ENCODE results near the gene ADGRV1.

The ADGRV1 gene

DNA sequence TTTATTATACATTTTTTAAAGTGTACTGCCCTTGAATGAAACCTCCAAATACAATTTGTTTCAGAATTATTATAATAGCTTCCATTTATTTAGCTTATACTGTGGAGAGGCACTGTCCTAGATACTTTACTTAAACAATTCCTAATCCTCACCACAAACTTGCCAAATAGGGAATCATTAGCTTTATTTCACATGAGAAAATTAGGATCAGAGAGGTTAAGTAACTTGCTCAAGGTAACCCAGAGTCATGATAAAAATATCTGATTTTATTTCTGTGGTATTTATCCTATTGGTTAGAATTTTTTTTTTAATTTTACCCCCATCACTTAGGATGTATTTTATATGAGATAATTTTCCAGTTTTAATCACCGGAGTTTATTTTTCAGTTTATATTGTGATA, 78.4 kb downstream of the ADGRV1 start:
- no peak for DNase-seq
- H3K4me3 ChIP-seq (ENCODE audit: insufficient read depth, low read depth, low read length, poor library complexity, severe bottlenecking) = no peak overlapping the region
- no peaks in the 10 kb centered on the region for H3K27me3 ChIP-seq (replicated peaks; ENCODE audit: control insufficient read depth, insufficient read depth, low read length, poor library complexity, severe bottlenecking)
- no peaks in the 10 kb centered on the region for H3K4me1 ChIP-seq (ENCODE audit: control insufficient read depth, insufficient read depth, low read length, poor library complexity, severe bottlenecking)
- H3K27ac ChIP-seq (ENCODE audit: insufficient read depth, low read length, poor library complexity, severe bottlenecking) = no peak overlapping the region
- H3K36me3 ChIP-seq (ENCODE audit: control insufficient read depth, insufficient read depth, low read length) = no peaks in the 10 kb centered on the region
- H3K9me3 ChIP-seq (ENCODE audit: control insufficient read depth, low read length) = no peaks in the 10 kb centered on the region

DNA sequence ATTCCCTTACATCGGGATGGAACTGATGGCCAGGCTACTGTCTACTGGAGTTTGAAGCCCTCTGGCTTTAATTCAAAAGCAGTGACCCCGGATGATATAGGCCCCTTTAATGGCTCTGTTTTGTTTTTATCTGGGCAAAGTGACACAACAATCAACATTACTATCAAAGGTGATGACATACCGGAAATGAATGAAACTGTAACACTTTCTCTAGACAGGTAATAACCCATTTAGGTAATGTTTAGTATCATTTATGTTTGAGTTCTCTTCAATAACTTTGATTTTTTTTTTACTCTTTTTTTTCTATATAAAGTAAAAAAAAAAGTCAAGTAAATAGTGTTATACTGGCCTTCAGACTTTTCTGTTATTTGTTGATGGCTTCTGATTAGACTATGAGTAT, 79.1 kb downstream of the ADGRV1 start:
- Histone ChIP-seq H3K36me3 (ENCODE audit: control insufficient read depth, insufficient read depth, low read length) (no peaks in the 10 kb centered on the region), H3K27ac (ENCODE audit: insufficient read depth, low read length, poor library complexity, severe bottlenecking) (no peak overlapping the region)

DNA sequence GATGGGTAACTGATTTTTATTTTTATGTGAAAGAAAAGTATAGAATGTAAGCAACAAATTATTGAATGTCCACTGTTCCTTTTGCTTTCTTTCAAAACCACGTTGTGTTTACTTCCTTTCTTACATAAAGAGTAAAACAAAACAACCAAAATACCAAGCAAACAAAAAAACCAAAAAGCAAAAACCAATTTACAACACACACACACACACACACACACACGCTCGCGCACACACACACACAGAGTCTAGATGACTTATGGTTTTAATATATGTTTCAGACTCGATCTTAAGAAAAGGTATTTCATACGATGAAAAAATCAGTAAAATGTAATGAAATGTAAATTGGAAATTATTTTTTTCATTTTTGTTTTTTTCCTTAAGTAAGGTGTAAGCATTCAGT, 80.3 kb downstream of the ADGRV1 start:
- no peaks in the 10 kb centered on the region for H3K9me3 ChIP-seq (ENCODE audit: control insufficient read depth, low read length)
- no peak for DNase-seq
- no peaks in the 10 kb centered on the region for H3K4me1 ChIP-seq (ENCODE audit: control insufficient read depth, insufficient read depth, low read length, poor library complexity, severe bottlenecking)
- no peaks in the 10 kb centered on the region for H3K27me3 ChIP-seq (replicated peaks; ENCODE audit: control insufficient read depth, insufficient read depth, low read length, poor library complexity, severe bottlenecking)
- H3K4me3 ChIP-seq (ENCODE audit: insufficient read depth, low read depth, low read length, poor library complexity, severe bottlenecking) = no peak overlapping the region
- no peak overlapping the region for H3K27ac ChIP-seq (ENCODE audit: insufficient read depth, low read length, poor library complexity, severe bottlenecking)
- H3K36me3 ChIP-seq (ENCODE audit: control insufficient read depth, insufficient read depth, low read length) = no peaks in the 10 kb centered on the region

More for the DNA sequence above, 79.1 kb downstream of the ADGRV1 start:
- Histone ChIP-seq H3K9me3 (ENCODE audit: control insufficient read depth, low read length) (no peaks in the 10 kb centered on the region), H3K4me1 (ENCODE audit: control insufficient read depth, insufficient read depth, low read length, poor library complexity, severe bottlenecking) (no peaks in the 10 kb centered on the region), H3K4me3 (ENCODE audit: insufficient read depth, low read depth, low read length, poor library complexity, severe bottlenecking) (no peak overlapping the region), H3K27me3 (replicated peaks; ENCODE audit: control insufficient read depth, insufficient read depth, low read length, poor library complexity, severe bottlenecking) (no peaks in the 10 kb centered on the region)
- DNase-seq = no peak

DNA sequence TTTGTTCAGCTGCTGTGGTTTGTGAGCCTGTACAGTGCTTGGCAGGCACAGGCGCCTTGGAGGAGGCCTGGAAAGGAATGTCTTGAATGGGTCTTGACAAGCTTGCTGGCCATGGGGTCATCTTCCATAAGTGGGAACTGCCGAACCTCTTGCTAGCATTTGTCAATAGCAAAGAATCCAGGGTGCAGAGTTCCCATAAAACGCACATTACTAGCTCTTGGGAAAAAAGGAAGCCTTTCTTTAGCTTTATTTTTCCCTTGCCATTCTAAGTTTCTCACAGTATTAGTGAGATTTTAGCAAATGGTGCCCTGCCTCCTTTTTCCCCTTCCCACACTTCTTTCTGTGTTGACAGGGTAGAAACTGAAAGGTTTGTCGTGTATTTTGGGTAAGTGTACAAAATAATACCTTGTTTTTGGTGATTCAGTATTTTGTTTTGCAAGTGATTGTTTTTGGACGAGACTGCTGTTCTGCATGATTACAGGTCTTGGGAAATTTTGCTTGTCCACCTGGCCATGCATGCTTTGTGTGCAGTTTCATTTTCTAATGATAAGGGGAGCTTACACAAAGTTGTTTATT, 82.0 kb downstream of the ADGRV1 start:
- Histone ChIP-seq H3K36me3 (ENCODE audit: control insufficient read depth, insufficient read depth, low read length) (no peaks in the 10 kb centered on the region), H3K4me3 (ENCODE audit: insufficient read depth, low read depth, low read length, poor library complexity, severe bottlenecking) (no peak overlapping the region), H3K27ac (ENCODE audit: insufficient read depth, low read length, poor library complexity, severe bottlenecking) (no peak overlapping the region), H3K9me3 (ENCODE audit: control insufficient read depth, low read length) (no peaks in the 10 kb centered on the region), H3K27me3 (replicated peaks; ENCODE audit: control insufficient read depth, insufficient read depth, low read length, poor library complexity, severe bottlenecking) (no peaks in the 10 kb centered on the region), H3K4me1 (ENCODE audit: control insufficient read depth, insufficient read depth, low read length, poor library complexity, severe bottlenecking) (no peaks in the 10 kb centered on the region)
- DNase-seq = no peak

DNA sequence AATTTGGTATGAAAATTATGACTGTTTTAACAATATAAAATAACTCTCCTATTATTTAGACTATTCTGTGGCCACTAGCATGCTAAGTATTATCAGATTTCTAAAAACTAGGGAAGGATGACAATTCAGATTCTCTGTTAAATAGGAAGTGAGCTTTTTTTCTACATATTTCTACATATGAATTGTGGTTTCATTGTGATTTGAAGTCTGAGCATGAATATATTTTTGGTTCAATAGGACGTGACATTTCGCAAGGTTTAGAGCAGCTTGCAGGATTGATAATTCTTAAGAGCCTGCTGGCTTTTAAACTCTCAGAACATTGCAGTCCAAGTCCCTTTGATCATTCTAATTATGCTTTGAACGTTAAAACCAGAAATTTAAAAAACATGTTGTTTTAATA, 82.9 kb downstream of the ADGRV1 start:
- no peaks in the 10 kb centered on the region for H3K36me3 ChIP-seq (ENCODE audit: control insufficient read depth, insufficient read depth, low read length)
- H3K27ac ChIP-seq (ENCODE audit: insufficient read depth, low read length, poor library complexity, severe bottlenecking) = no peak overlapping the region
- DNase-seq = no peak
- H3K9me3 ChIP-seq (ENCODE audit: control insufficient read depth, low read length) = no peaks in the 10 kb centered on the region
- no peaks in the 10 kb centered on the region for H3K4me1 ChIP-seq (ENCODE audit: control insufficient read depth, insufficient read depth, low read length, poor library complexity, severe bottlenecking)
- no peak overlapping the region for H3K4me3 ChIP-seq (ENCODE audit: insufficient read depth, low read depth, low read length, poor library complexity, severe bottlenecking)
- no peaks in the 10 kb centered on the region for H3K27me3 ChIP-seq (replicated peaks; ENCODE audit: control insufficient read depth, insufficient read depth, low read length, poor library complexity, severe bottlenecking)

DNA sequence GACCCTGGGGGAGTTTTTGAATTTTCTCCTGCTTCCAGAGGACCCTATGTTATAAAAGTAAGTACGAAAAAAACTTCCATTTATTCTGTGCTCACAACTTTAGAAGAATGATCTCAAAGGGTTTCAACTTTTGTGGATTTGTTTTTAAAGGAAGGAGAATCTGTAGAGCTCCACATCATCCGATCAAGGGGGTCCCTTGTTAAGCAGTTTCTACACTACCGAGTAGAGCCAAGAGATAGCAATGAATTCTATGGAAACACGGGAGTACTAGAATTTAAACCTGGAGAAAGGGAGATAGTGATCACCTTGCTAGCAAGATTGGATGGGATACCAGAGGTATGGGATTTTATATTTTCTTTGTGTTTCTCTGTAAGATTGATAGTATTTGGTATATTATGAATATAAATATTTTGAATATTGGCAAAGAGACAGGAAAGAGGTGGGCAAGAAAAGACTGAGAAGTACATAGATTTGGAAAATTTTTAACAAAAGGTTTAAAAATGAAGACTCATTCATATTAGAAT, 84.2 kb downstream of the ADGRV1 start:
- Histone ChIP-seq H3K9me3 (ENCODE audit: control insufficient read depth, low read length) (no peaks in the 10 kb centered on the region), H3K27me3 (replicated peaks; ENCODE audit: control insufficient read depth, insufficient read depth, low read length, poor library complexity, severe bottlenecking) (no peaks in the 10 kb centered on the region), H3K4me3 (ENCODE audit: insufficient read depth, low read depth, low read length, poor library complexity, severe bottlenecking) (no peak overlapping the region), H3K27ac (ENCODE audit: insufficient read depth, low read length, poor library complexity, severe bottlenecking) (no peak overlapping the region), H3K36me3 (ENCODE audit: control insufficient read depth, insufficient read depth, low read length) (no peaks in the 10 kb centered on the region), H3K4me1 (ENCODE audit: control insufficient read depth, insufficient read depth, low read length, poor library complexity, severe bottlenecking) (no peaks in the 10 kb centered on the region)
- no peak for DNase-seq

DNA sequence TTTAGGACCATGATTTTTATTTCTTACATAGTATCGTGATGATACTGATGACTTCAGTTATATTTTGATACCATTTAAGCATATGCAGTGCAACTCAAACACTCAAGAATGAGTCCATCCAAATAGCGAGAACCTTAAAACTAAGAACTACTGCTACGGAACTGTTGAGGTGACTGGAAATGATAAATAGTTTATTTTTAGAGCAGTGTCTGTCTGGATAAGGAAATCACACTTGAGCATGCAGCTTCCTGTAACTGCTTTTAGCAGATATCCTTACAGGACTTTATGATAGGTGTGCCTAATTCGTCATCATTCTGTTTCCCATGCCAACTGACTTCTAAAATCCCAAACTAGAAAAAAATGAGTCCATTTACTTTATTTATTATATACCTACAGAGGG, 85.5 kb downstream of the ADGRV1 start:
- H3K27me3 ChIP-seq (replicated peaks; ENCODE audit: control insufficient read depth, insufficient read depth, low read length, poor library complexity, severe bottlenecking) = no peaks in the 10 kb centered on the region
- H3K36me3 ChIP-seq (ENCODE audit: control insufficient read depth, insufficient read depth, low read length) = no peaks in the 10 kb centered on the region
- H3K4me1 ChIP-seq (ENCODE audit: control insufficient read depth, insufficient read depth, low read length, poor library complexity, severe bottlenecking) = no peaks in the 10 kb centered on the region
- H3K4me3 ChIP-seq (ENCODE audit: insufficient read depth, low read depth, low read length, poor library complexity, severe bottlenecking) = no peak overlapping the region
- H3K27ac ChIP-seq (ENCODE audit: insufficient read depth, low read length, poor library complexity, severe bottlenecking) = no peak overlapping the region
- DNase-seq = no peak
- H3K9me3 ChIP-seq (ENCODE audit: control insufficient read depth, low read length) = no peaks in the 10 kb centered on the region

DNA sequence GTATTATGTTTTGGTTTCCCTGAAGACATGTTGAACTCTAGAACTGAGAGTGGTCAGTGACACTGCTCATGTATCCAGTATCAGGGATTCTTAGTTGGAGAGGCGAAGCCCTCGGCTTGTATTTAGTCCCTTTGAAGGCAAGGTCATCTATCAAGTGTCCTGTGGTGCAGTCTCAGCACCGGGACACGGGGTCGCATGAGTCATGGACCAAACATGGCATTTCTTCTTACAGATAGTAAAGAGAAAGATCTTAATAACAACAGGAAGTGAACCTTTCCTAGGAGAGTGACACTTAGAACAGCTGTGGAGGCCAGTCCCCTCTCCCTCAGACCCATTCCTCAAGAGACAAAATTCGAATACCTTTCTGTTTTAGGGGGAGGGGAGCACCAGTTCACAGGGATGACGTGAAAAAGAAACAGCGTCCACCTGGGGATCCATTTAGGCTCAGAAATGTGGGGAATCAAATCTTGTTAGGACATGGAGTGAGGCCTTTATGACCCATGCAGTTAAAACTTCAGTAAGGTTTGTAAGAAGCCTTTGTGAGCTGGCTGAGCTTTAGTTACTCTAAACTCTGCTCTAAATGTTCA, 86.5 kb downstream of the ADGRV1 start:
- H3K27me3 ChIP-seq (replicated peaks; ENCODE audit: control insufficient read depth, insufficient read depth, low read length, poor library complexity, severe bottlenecking) = no peaks in the 10 kb centered on the region
- H3K9me3 ChIP-seq (ENCODE audit: control insufficient read depth, low read length) = no peaks in the 10 kb centered on the region
- no peaks in the 10 kb centered on the region for H3K4me1 ChIP-seq (ENCODE audit: control insufficient read depth, insufficient read depth, low read length, poor library complexity, severe bottlenecking)
- no peak for DNase-seq
- no peak overlapping the region for H3K27ac ChIP-seq (ENCODE audit: insufficient read depth, low read length, poor library complexity, severe bottlenecking)
- H3K4me3 ChIP-seq (ENCODE audit: insufficient read depth, low read depth, low read length, poor library complexity, severe bottlenecking) = no peak overlapping the region
- H3K36me3 ChIP-seq (ENCODE audit: control insufficient read depth, insufficient read depth, low read length) = no peaks in the 10 kb centered on the region

DNA sequence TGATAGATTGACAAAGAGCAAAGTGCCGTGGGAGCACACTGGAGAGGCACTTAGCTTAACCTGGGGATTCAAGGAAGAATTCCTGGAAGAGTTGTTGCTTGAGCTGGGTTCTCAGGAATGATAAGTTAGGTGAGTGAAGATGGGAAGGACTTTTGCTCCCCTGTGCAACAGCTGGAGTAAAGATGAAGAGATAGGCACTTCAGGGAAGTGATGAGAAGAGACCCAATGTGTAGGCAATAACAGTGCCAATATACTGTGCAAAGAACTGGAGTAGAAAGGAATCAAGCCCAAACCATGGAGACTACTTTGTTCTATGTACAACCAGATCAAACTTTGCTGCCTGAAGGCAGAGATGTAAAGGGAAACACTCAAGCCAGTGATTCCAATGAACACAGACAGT, 92.2 kb downstream of the ADGRV1 start:
- H3K27me3 ChIP-seq (replicated peaks; ENCODE audit: control insufficient read depth, insufficient read depth, low read length, poor library complexity, severe bottlenecking) = no peaks in the 10 kb centered on the region
- DNase-seq = no peak
- H3K36me3 ChIP-seq (ENCODE audit: control insufficient read depth, insufficient read depth, low read length) = no peaks in the 10 kb centered on the region
- H3K27ac ChIP-seq (ENCODE audit: insufficient read depth, low read length, poor library complexity, severe bottlenecking) = no peak overlapping the region
- H3K4me3 ChIP-seq (ENCODE audit: insufficient read depth, low read depth, low read length, poor library complexity, severe bottlenecking) = no peak overlapping the region
- H3K4me1 ChIP-seq (ENCODE audit: control insufficient read depth, insufficient read depth, low read length, poor library complexity, severe bottlenecking) = no peaks in the 10 kb centered on the region
- no peaks in the 10 kb centered on the region for H3K9me3 ChIP-seq (ENCODE audit: control insufficient read depth, low read length)

DNA sequence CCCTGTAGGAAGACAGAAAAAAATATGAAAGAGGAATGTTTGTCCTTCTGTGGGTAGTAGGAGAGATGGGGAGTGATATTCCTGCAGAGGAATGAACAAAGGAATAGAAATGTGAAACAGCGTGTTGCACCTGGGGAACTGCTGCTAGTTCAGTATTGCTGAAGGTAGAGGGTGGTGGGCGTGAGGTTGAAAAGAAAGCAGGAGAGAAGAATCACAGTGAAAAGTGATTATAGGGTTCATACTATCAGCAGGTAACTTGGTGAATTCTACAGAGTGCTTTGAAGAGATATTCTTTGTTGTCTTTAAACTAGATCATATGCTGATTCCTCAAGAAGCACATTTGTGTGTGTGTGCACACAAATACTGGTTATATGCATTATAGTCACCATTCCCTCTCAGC, 95.6 kb downstream of the ADGRV1 start:
- Histone ChIP-seq H3K27me3 (replicated peaks; ENCODE audit: control insufficient read depth, insufficient read depth, low read length, poor library complexity, severe bottlenecking) (no peaks in the 10 kb centered on the region), H3K36me3 (ENCODE audit: control insufficient read depth, insufficient read depth, low read length) (no peaks in the 10 kb centered on the region), H3K4me1 (ENCODE audit: control insufficient read depth, insufficient read depth, low read length, poor library complexity, severe bottlenecking) (no peaks in the 10 kb centered on the region), H3K4me3 (ENCODE audit: insufficient read depth, low read depth, low read length, poor library complexity, severe bottlenecking) (no peak overlapping the region), H3K9me3 (ENCODE audit: control insufficient read depth, low read length) (no peaks in the 10 kb centered on the region), H3K27ac (ENCODE audit: insufficient read depth, low read length, poor library complexity, severe bottlenecking) (no peak overlapping the region)
- DNase-seq = no peak
